GM23338 (cell line): ENCODE data around the gene PLPP2. TPM values are rescaled to one million over a fixed set of nuclear protein-coding genes. Genes with fewer than 3 reads are reported as not detected.

Experiments used
- ATAC-seq: fragments of 200-7000 bp; cut with Tn5 transposase; 3 replicates; pipeline ENCODE4 v1.9.1; 2020
- DNase-seq: peaks from one replicate; pipeline ENCODE4 v3.0.0-alpha.2; 2015; ENCODE audit warnings: low spot score
- H2AFZ ChIP-seq: fragments of 200-600 bp; sonication (generic); 2 replicates; pipeline ENCODE4 v1.8.0; 2016; ENCODE audit warnings: antibody characterized with exemption, mild to moderate bottlenecking, moderate library complexity
- H3F3A ChIP-seq: fragments of 200-600 bp; sonication (generic); replicated peaks from 2 replicates; pipeline ENCODE4 v1.8.0; 2017; ENCODE audit warnings: antibody characterized with exemption, mixed run types, low read depth
- H3K27ac ChIP-seq: fragments of 200-600 bp; sonication (generic); 2 replicates; pipeline ENCODE4 v1.6.1; 2016; ENCODE audit warnings: low read depth
- H3K27me3 ChIP-seq: fragments of 200-600 bp; sonication (generic); 2 replicates; pipeline ENCODE4 v1.8.0; 2016; ENCODE audit warnings: mild to moderate bottlenecking, mixed run types, moderate library complexity; ENCODE audit not compliant: insufficient read depth
- H3K36me3 ChIP-seq: fragments of 200-600 bp; sonication (generic); 2 replicates; pipeline ENCODE4 v1.8.0; 2016; ENCODE audit warnings: mild to moderate bottlenecking; ENCODE audit not compliant: insufficient read depth
- H3K4me1 ChIP-seq: fragments of 200-600 bp; sonication (generic); 2 replicates; pipeline ENCODE4 v1.8.0; 2016; ENCODE audit warnings: mild to moderate bottlenecking, moderate library complexity; ENCODE audit not compliant: insufficient read depth
- H3K4me2 ChIP-seq: fragments of 200-600 bp; sonication (generic); 2 replicates; pipeline ENCODE4 v1.7.1; 2017; ENCODE audit warnings: mixed run types
- H3K4me3 ChIP-seq: fragments of 200-600 bp; sonication (generic); 2 replicates; pipeline ENCODE4 v1.6.1; 2016; ENCODE audit warnings: mixed run types
- H3K79me2 ChIP-seq: fragments of 200-600 bp; sonication (generic); replicated peaks from 2 replicates; pipeline ENCODE4 v1.8.0; 2017; ENCODE audit warnings: mild to moderate bottlenecking; ENCODE audit not compliant: insufficient read depth
- H3K9me2 ChIP-seq: fragments of 200-600 bp; sonication (generic); 2 replicates; pipeline ENCODE4 v1.8.0; 2017; ENCODE audit not compliant: insufficient read depth
- H4K20me1 ChIP-seq: fragments of 200-600 bp; sonication (generic); replicated peaks from 2 replicates; pipeline ENCODE4 v1.8.0; 2017; ENCODE audit warnings: mild to moderate bottlenecking; ENCODE audit not compliant: insufficient read depth
- H3K27ac Mint-ChIP-seq: 2 replicates; pipeline ENCODE4 v1.8.0; 2020; ENCODE audit warnings: inconsistent platforms, mild to moderate bottlenecking, moderate library complexity, mixed read lengths
- H3K27me3 Mint-ChIP-seq: 3 replicates; pipeline ENCODE4 v1.8.0; 2022; ENCODE audit warnings: low read depth, mild to moderate bottlenecking, moderate library complexity, mixed read lengths, inconsistent platforms; ENCODE audit not compliant: insufficient read depth, poor library complexity
- H3K36me3 Mint-ChIP-seq: 3 replicates; pipeline ENCODE4 v1.8.0; 2021; ENCODE audit warnings: low read depth, mild to moderate bottlenecking, inconsistent platforms, moderate library complexity, mixed read lengths
- H3K4me1 Mint-ChIP-seq: 3 replicates; pipeline ENCODE4 v1.8.0; 2020; ENCODE audit warnings: mild to moderate bottlenecking, inconsistent platforms, mixed read lengths
- H3K4me3 Mint-ChIP-seq: 3 replicates; pipeline ENCODE4 v1.8.0; 2021; ENCODE audit warnings: moderate library complexity, mild to moderate bottlenecking, inconsistent platforms, mixed read lengths
- H3K9me3 Mint-ChIP-seq: 3 replicates; pipeline ENCODE4 v1.8.0; 2020; ENCODE audit warnings: moderate library complexity, mild to moderate bottlenecking, inconsistent platforms, mixed read lengths
- CREB1 ChIP-seq: fragments of 250-450 bp; sonication (Bioruptor Pico); IDR thresholded peaks from 2 replicates; pipeline ENCODE4 v1.5.0; 2020; ENCODE audit warnings: low read depth, mild to moderate bottlenecking, moderate library complexity
- CTCF ChIP-seq, 2 experiments: fragments of 200-600 bp in 1 of 2; sonication (generic) in 1 of 2; conservative IDR thresholded peaks; 2 replicates each; pipeline versions ENCODE4 v1.5.1 to v1.6.1; 2016 to 2017; ENCODE audit warnings: antibody characterized with exemption in 2 of 2, low read depth in 2 of 2, mild to moderate bottlenecking in 2 of 2, moderate library complexity in 1 of 2
- ETS1 ChIP-seq: IDR thresholded peaks from 2 replicates; pipeline ENCODE4 v1.6.1; 2016; ENCODE audit warnings: antibody characterized with exemption
- EZH2 ChIP-seq: fragments of 200-600 bp; sonication (generic); IDR thresholded peaks from one replicate; pipeline ENCODE4 v1.8.0; 2017; ENCODE audit warnings: antibody characterized with exemption, mild to moderate bottlenecking, low read depth; ENCODE audit not compliant: unreplicated experiment
- EZH2phosphoT487 ChIP-seq: fragments of 200-600 bp; sonication (generic); IDR thresholded peaks from one replicate; pipeline ENCODE4 v1.8.1; 2018; ENCODE audit warnings: antibody characterized with exemption; ENCODE audit not compliant: unreplicated experiment
- JUNB ChIP-seq: IDR thresholded peaks from one replicate; pipeline ENCODE4 v1.6.1; 2016; ENCODE audit warnings: antibody characterized with exemption; ENCODE audit not compliant: unreplicated experiment
- NANOG ChIP-seq: IDR thresholded peaks from 2 replicates; pipeline ENCODE4 v1.6.1; 2016; ENCODE audit warnings: antibody characterized with exemption, borderline replicate concordance
- POLR2AphosphoS5 ChIP-seq: IDR thresholded peaks from 2 replicates; pipeline ENCODE4 v1.6.1; 2016; ENCODE audit warnings: antibody characterized with exemption, low read depth
- REST ChIP-seq: IDR thresholded peaks from one replicate; pipeline ENCODE4 v1.6.1; 2018; ENCODE audit warnings: antibody characterized with exemption; ENCODE audit not compliant: unreplicated experiment
- STAT1 ChIP-seq: IDR thresholded peaks from one replicate; pipeline ENCODE4 v1.6.1; 2016; ENCODE audit warnings: antibody characterized with exemption; ENCODE audit not compliant: unreplicated experiment
- ZNF114 ChIP-seq: fragments of 250-450 bp; sonication (Bioruptor Pico); IDR thresholded peaks from 2 replicates; pipeline ENCODE4 v1.5.0; 2020; ENCODE audit warnings: mild to moderate bottlenecking, moderate library complexity
- ZNF331 ChIP-seq: fragments of 250-450 bp; sonication (Bioruptor Pico); IDR thresholded peaks from 2 replicates; pipeline ENCODE4 v1.5.0; 2020; ENCODE audit warnings: low read depth, mild to moderate bottlenecking, moderate library complexity
- polyA plus RNA-seq: library from polyadenylated mRNA; unstranded; fragments of >200 nt; fragmentation: Nextera tagmentation; extraction: Ambion mirVana; gene quantifications from 2 replicates; pipeline ENCODE4 v1.2.1, GENCODE V29; 2016
- total RNA-seq: library from RNA; depleted of rRNA; stranded (reverse); fragments of >200 nt; shearing (Covaris generic); gene quantifications from 2 replicates; pipeline ENCODE4 v1.2.3, GENCODE V29; 2014

The PLPP2 gene
- total and polyA plus RNA-seq, 2 experiments from 2014 or later: 58.3 to 82.6 TPM

- TF ChIP-seq JUNB (no peak), EZH2 (no peak), ZNF114 (CRISPR knock-in tag) (no peak), POLR2AphosphoS5 (no peak), REST (no peak), EZH2phosphoT487 (no peak), CREB1 (no peak)
Observed at GRCh38 chr19:309206-309565, 18.0 kb upstream of the PLPP2 start (continued).

GRCh38 chr19:308471-309205 is 17.4 kb upstream of the PLPP2 start:
- H3K36me3 ChIP-seq: no peaks in the 10 kb centered on the region; the same call in 1 of the 2 replicates
- H3K27me3 ChIP-seq: no peaks in the 10 kb centered on the region
- no peaks in the 10 kb centered on the region for H3K4me1 ChIP-seq
- TF ChIP-seq CTCF (conservative IDR thresholded peaks at IDR 0.05; ENCODE audit: low read depth in 2 of 2) (no peak), ZNF331 (CRISPR knock-in tag) (no peak), ETS1 (no peak), POLR2AphosphoS5 (no peak), STAT1 (no peak), ZNF114 (CRISPR knock-in tag) (no peak), NANOG (no peak), JUNB (no peak), REST (no peak)

More at GRCh38 chr19:308471-309205, 17.4 kb upstream of the PLPP2 start:
- H3K4me3 ChIP-seq: no peak overlapping the region
- DNase-seq (no peak), ATAC-seq (no peak)
- Mint-ChIP-seq H3K27me3 (peaks cover 4% of the 10 kb centered on the region), H3K36me3 (peaks cover 55% of the 10 kb centered on the region), H3K9me3 (no peaks in the 10 kb centered on the region; the same call in 2 of the 3 replicates), H3K4me1 (no peaks in the 10 kb centered on the region), H3K4me3 (no peak overlapping the region), H3K27ac (no peak overlapping the region)
- H3F3A ChIP-seq: no peaks in the 10 kb centered on the region
- H3K79me2 ChIP-seq: 0 out of 2 replicates have a peak, but pooled peaks cover 4% of the 10 kb centered on the region
- H2AFZ ChIP-seq: no peak overlapping the region
- no peak overlapping the region for H3K27ac ChIP-seq
- H3K9me2 ChIP-seq: no peaks in the 10 kb centered on the region
- H4K20me1 ChIP-seq: no peaks in the 10 kb centered on the region
- H3K4me2 ChIP-seq: no peak overlapping the region
